ENCODE measurements around the gene PDE6B. TPM values are rescaled to one million over a fixed set of nuclear protein-coding genes. Genes with fewer than 3 reads are reported as not detected.

Gene PDE6B
- total and polyA plus RNA-seq, 2 of the 13 experiments (the other 11 are each of a cell fraction or from before 2014, with no cell fraction given), result 0.38 to 0.40 TPM

- TF ChIP-seq, protein P1, sequence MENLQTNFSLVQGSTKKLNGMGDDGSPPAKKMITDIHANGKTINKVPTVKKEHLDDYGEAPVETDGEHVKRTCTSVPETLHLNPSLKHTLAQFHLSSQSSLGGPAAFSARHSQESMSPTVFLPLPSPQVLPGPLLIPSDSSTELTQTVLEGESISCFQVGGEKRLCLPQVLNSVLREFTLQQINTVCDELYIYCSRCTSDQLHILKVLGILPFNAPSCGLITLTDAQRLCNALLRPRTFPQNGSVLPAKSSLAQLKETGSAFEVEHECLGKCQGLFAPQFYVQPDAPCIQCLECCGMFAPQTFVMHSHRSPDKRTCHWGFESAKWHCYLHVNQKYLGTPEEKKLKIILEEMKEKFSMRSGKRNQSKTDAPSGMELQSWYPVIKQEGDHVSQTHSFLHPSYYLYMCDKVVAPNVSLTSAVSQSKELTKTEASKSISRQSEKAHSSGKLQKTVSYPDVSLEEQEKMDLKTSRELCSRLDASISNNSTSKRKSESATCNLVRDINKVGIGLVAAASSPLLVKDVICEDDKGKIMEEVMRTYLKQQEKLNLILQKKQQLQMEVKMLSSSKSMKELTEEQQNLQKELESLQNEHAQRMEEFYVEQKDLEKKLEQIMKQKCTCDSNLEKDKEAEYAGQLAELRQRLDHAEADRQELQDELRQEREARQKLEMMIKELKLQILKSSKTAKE (CRISPR knock-in tag; IDR thresholded peaks at IDR 0.05; ENCODE audit: borderline replicate concordance), result 0 out of 2 replicates have a peak, but pooled peaks have one; percentile 24
- TF ChIP-seq ZNF841 (CRISPR knock-in tag; IDR thresholded peaks at IDR 0.05; ENCODE audit: borderline replicate concordance), result no peak
- TF ChIP-seq JUNB (CRISPR knock-in tag; IDR thresholded peaks at IDR 0.05; ENCODE audit: borderline replicate concordance), result no peak
- no peak for TF ChIP-seq MYC (CRISPR knock-in tag; IDR thresholded peaks at IDR 0.05; ENCODE audit: borderline replicate concordance)
- TF ChIP-seq ZNF530 (CRISPR knock-in tag; IDR thresholded peaks at IDR 0.05; ENCODE audit: low read depth), result no peak
These were observed 25.8 kb downstream of the PDE6B start (continued) for GRCh38 chr4:650951-651883.

DNA sequence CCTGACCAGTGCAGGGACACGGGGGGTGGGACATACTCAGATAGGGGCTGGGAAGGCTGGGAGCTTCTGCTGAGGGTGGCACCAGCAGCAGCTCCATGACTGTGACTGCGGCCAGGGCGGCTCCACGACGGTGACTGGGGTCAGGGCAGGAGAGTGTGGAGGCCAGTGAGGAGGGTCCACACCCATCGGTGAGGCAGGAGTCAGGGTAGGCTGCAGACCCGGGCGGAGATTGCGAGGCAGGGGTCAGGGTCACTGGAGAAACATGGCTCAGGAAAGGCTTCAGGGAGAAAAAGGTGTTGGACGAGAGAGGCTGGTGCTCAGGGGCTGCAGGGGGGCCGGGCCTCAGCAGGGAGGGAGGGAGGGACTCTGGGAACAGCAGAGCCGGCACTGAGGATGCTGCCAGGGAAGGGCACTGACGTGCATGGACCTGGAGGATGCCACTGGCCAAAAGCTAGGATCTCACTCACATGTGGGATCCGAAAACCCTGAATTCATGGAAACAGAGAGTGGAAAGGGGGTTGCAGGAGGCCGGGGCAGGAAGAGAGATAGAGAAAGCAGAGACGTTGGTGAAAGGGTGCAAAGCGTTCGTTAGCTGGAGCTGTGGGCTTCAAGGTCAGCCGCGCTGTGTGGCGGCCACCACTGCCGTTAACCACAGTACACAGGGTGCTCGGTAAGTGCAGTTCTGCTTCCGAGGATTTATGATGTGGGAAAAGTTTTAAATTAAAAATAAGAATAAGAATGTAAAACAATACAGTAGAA lies 26.7 kb downstream of the PDE6B start:
- Histone ChIP-seq H3K9ac (ENCODE audit: insufficient read depth, low read depth, low read length) (no peak overlapping the region), H3K4me2 (ENCODE audit: low read depth, low read length) (peak overlapping the region; percentile 62; the same call in 1 of the 2 replicates), H3K79me2 (ENCODE audit: insufficient read depth, low read length) (no peaks in the 10 kb centered on the region), H3K27ac (ENCODE audit: extremely low read length, insufficient read depth, low read length) (no peak overlapping the region), H4K20me1 (ENCODE audit: insufficient read depth, low read length) (no peaks in the 10 kb centered on the region), H2AFZ (ENCODE audit: low read length) (no peak overlapping the region), H3K4me1 (ENCODE audit: insufficient read depth, low read length) (peaks cover 60% of the 10 kb centered on the region), H3K9me3 (ENCODE audit: low read length) (no peaks in the 10 kb centered on the region), H3K36me3 (replicated peaks in 1 of 2; ENCODE audit: control insufficient read depth in 1 of 2, insufficient read depth in 2 of 2, low read length in 2 of 2) (no peaks in the 10 kb centered on the region), H3K4me3 (replicated peaks in 1 of 3; ENCODE audit: insufficient read depth in 1 of 3, low read depth in 2 of 3, low read length in 3 of 3) (peak overlapping the region in 1 of 3 experiments; percentile 48; a peak in 1 of 6 replicates), H3K27me3 (ENCODE audit: control insufficient read depth in 1 of 2, insufficient read depth in 2 of 2, low read length in 2 of 2) (peaks cover 19 to 70% of the 10 kb centered on the region in 2 experiments)
- in situ Hi-C loops (cut with HindIII; ENCODE audit: extremely low pct_ligation_motif_present, low pct_unique_long_range_greater_than_20kb) (no loop called here), intact Hi-C loops (cut with micrococcal nuclease; ENCODE audit: unreplicated experiment) (no loop called here)
- TF ChIP-seq, protein P2, sequence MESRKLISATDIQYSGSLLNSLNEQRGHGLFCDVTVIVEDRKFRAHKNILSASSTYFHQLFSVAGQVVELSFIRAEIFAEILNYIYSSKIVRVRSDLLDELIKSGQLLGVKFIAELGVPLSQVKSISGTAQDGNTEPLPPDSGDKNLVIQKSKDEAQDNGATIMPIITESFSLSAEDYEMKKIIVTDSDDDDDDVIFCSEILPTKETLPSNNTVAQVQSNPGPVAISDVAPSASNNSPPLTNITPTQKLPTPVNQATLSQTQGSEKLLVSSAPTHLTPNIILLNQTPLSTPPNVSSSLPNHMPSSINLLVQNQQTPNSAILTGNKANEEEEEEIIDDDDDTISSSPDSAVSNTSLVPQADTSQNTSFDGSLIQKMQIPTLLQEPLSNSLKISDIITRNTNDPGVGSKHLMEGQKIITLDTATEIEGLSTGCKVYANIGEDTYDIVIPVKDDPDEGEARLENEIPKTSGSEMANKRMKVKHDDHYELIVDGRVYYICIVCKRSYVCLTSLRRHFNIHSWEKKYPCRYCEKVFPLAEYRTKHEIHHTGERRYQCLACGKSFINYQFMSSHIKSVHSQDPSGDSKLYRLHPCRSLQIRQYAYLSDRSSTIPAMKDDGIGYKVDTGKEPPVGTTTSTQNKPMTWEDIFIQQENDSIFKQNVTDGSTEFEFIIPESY (CRISPR knock-in tag; IDR thresholded peaks at IDR 0.05), result peak; percentile 81; the same call in 1 of the 2 replicates
- TF ChIP-seq, protein P3, sequence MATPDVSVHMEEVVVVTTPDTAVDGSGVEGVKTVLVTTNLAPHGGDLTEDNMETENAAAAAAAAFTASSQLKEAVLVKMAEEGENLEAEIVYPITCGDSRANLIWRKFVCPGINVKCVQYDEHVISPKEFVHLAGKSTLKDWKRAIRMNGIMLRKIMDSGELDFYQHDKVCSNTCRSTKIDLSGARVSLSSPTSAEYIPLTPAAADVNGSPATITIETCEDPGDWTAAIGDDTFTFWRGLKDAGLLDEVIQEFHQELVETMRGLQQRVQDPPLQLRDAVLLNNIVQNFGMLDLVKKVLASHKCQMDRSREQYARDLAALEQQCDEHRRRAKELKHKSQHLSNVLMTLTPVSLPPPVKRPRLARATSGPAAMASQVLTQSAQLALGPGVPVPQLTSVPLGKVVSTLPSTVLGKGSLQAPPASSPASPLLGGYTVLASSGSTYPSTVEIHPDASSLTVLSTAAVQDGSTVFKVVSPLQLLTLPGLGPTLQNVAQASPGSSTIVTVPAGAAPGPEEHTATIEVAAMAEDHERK (CRISPR knock-in tag; IDR thresholded peaks at IDR 0.05; ENCODE audit: low read depth), result no peak
- peak; percentile 2; the same call in 1 of the 3 replicates for ATAC-seq
- no peak for DNase-seq (ENCODE audit: low spot score)
- no TSS peak for BruUV-seq (replicated peaks)
- FAIRE-seq, result no peak
- WGBS (ENCODE audit: low lambda C conversion rate), result 28% methylated on average over 23 of the region's 24 CpGs
- POLR2A ChIA-PET, result no interaction called here
- CTCF ChIA-PET (ENCODE audit: low intra/inter-chr PET ratio, low total read pairs), result no interaction called here
